ENCODE results near the gene CD247.

The CD247 gene

GRCh38 chr1:167512046-167512654 is 6.2 kb downstream of the CD247 start:
- no peak for DNase-seq (ENCODE audit: low read depth in 2 of 3, low spot score in 2 of 3)

- no peak for DNase-seq (ENCODE audit: low read depth in 2 of 3, low spot score in 2 of 3)
These were observed 6.8 kb downstream of the CD247 start for GRCh38 chr1:167511374-167511986.

GRCh38 chr1:167510881-167511280 is 7.4 kb downstream of the CD247 start:
- DNase-seq (ENCODE audit: low read depth in 2 of 3, low spot score in 2 of 3), result no peak

GRCh38 chr1:167510244-167510643 is 8.1 kb downstream of the CD247 start:
- no peak for DNase-seq (ENCODE audit: low read depth in 2 of 3, low spot score in 2 of 3)

GRCh38 chr1:167509587-167509986 is 8.7 kb downstream of the CD247 start:
- DNase-seq (ENCODE audit: low read depth in 2 of 3, low spot score in 2 of 3), result no peak

- DNase-seq (ENCODE audit: low read depth in 2 of 3, low spot score in 2 of 3), result no peak
These were observed 10.6 kb downstream of the CD247 start for GRCh38 chr1:167507719-167508118.

- no peak for DNase-seq (ENCODE audit: low read depth in 2 of 3, low spot score in 2 of 3)
These were observed 13.9 kb downstream of the CD247 start for GRCh38 chr1:167504467-167504827.

GRCh38 chr1:167503626-167504466 is 14.5 kb downstream of the CD247 start:
- no peak for DNase-seq (ENCODE audit: low read depth in 2 of 3, low spot score in 2 of 3)

- no peak for DNase-seq (ENCODE audit: low read depth in 2 of 3, low spot score in 2 of 3)
These were observed 15.4 kb downstream of the CD247 start for GRCh38 chr1:167502719-167503462.

- no peak for DNase-seq (ENCODE audit: low read depth in 2 of 3, low spot score in 2 of 3)
These were observed 16.2 kb downstream of the CD247 start for GRCh38 chr1:167502192-167502551.

GRCh38 chr1:167501515-167502191 is 16.7 kb downstream of the CD247 start:
- DNase-seq (ENCODE audit: low read depth in 2 of 3, low spot score in 2 of 3), result no peak

GRCh38 chr1:167500283-167500860 is 18.0 kb downstream of the CD247 start:
- DNase-seq (ENCODE audit: low read depth in 2 of 3, low spot score in 2 of 3), result no peak

GRCh38 chr1:167499664-167500101 is 18.6 kb downstream of the CD247 start:
- no peak for DNase-seq (ENCODE audit: low read depth in 2 of 3, low spot score in 2 of 3)

GRCh38 chr1:167499106-167499505 is 19.2 kb downstream of the CD247 start:
- no peak for DNase-seq (ENCODE audit: low read depth in 2 of 3, low spot score in 2 of 3)

GRCh38 chr1:167496797-167497619 is 21.3 kb downstream of the CD247 start:
- DNase-seq (ENCODE audit: low read depth in 2 of 3, low spot score in 2 of 3), result no peak

GRCh38 chr1:167493372-167493771 is 25.0 kb downstream of the CD247 start:
- DNase-seq (ENCODE audit: low read depth in 2 of 3, low spot score in 2 of 3), result no peak

GRCh38 chr1:167492481-167492910 is 25.8 kb downstream of the CD247 start:
- DNase-seq (ENCODE audit: low read depth in 2 of 3, low spot score in 2 of 3), result no peak

GRCh38 chr1:167491586-167492461 is 26.5 kb downstream of the CD247 start:
- no peak for DNase-seq (ENCODE audit: low read depth in 2 of 3, low spot score in 2 of 3)

- no peak for DNase-seq (ENCODE audit: low read depth in 2 of 3, low spot score in 2 of 3)
These were observed 27.6 kb downstream of the CD247 start for GRCh38 chr1:167490765-167491164.

All from activated CD8-positive, alpha-beta memory T cell treated with anti-CD3 and anti-CD28 coated beads for 48 hours (primary cell).